HG02970 (cell line): ENCODE data around the gene B3GNT5.

Experiments used
- ATAC-seq: cut with Tn5 transposase; IDR thresholded peaks from one replicate; pipeline ENCODE4 v1.9.1; 2021; ENCODE audit warnings: mild to moderate bottlenecking, moderate library complexity, moderate number of reproducible peaks; ENCODE audit not compliant: unreplicated experiment, low FRiP score

The B3GNT5 gene

GRCh38 chr3:183262875-183263378, 9.9 kb downstream of the B3GNT5 start:
- no peak for ATAC-seq

- ATAC-seq = no peak
These were observed 11.2 kb downstream of the B3GNT5 start for GRCh38 chr3:183264268-183264667.

- ATAC-seq = no peak
These were observed 12.1 kb downstream of the B3GNT5 start for GRCh38 chr3:183265157-183265642.

GRCh38 chr3:183265834-183266417, 12.9 kb downstream of the B3GNT5 start:
- no peak for ATAC-seq

GRCh38 chr3:183266454-183266853, 13.4 kb downstream of the B3GNT5 start:
- no peak for ATAC-seq

GRCh38 chr3:183267140-183267539, 14.1 kb downstream of the B3GNT5 start:
- ATAC-seq = no peak

- no peak for ATAC-seq
These were observed 15.3 kb downstream of the B3GNT5 start for GRCh38 chr3:183268366-183268765.

GRCh38 chr3:183269345-183269744, 16.3 kb downstream of the B3GNT5 start:
- ATAC-seq = no peak

- ATAC-seq = no peak
These were observed 17.3 kb downstream of the B3GNT5 start for GRCh38 chr3:183270344-183270743.

GRCh38 chr3:183272142-183272541, 19.1 kb downstream of the B3GNT5 start:
- no peak for ATAC-seq

GRCh38 chr3:183272791-183273190, 19.7 kb downstream of the B3GNT5 start:
- no peak for ATAC-seq

- no peak for ATAC-seq
These were observed 21.6 kb downstream of the B3GNT5 start for GRCh38 chr3:183274609-183275008.

GRCh38 chr3:183275418-183275817, 22.4 kb downstream of the B3GNT5 start:
- no peak for ATAC-seq

GRCh38 chr3:183275937-183276336, 22.9 kb downstream of the B3GNT5 start:
- no peak for ATAC-seq

GRCh38 chr3:183277260-183277659, 24.2 kb downstream of the B3GNT5 start:
- no peak for ATAC-seq

GRCh38 chr3:183278479-183279088, 25.5 kb downstream of the B3GNT5 start:
- ATAC-seq = no peak

- no peak for ATAC-seq
These were observed 26.3 kb downstream of the B3GNT5 start for GRCh38 chr3:183279371-183279770.

GRCh38 chr3:183281126-183281797, 28.2 kb downstream of the B3GNT5 start:
- ATAC-seq = no peak

- no peak for ATAC-seq
These were observed 30.8 kb downstream of the B3GNT5 start for GRCh38 chr3:183283886-183284285.

GRCh38 chr3:183284570-183284969, 31.5 kb downstream of the B3GNT5 start:
- ATAC-seq = no peak

GRCh38 chr3:183285318-183285717, 32.3 kb downstream of the B3GNT5 start:
- ATAC-seq = no peak
